Sigmoid colon (tissue), 4 donors: Measurements from ENCODE around the gene CDKAL1.

Source experiments
- POLR2A ChIP-seq, 2 donors: fragments of 450-650 bp; IDR thresholded peaks; one replicate each; pipeline ENCODE4 v1.6.1; 2016; ENCODE audit warnings: antibody characterized with exemption in 2 of 2, mild to moderate bottlenecking in 2 of 2, moderate library complexity in 2 of 2
- POLR2AphosphoS5 ChIP-seq, 4 donors: sonication (generic); formaldehyde crosslinking; IDR thresholded peaks; one replicate each; pipeline ENCODE4 v1.6.1; 2017; ENCODE audit warnings: antibody characterized with exemption in 4 of 4
- TF ChIP-seq, protein P1 (sequence below), 4 experiments: fragments of 450-650 bp in 3 of 4; fragments of 200-600 bp in 1 of 4; IDR thresholded peaks; one replicate each; pipeline ENCODE4 v1.5.1; 2016 to 2019; ENCODE audit warnings: antibody characterized with exemption in 4 of 4, mild to moderate bottlenecking in 3 of 4, moderate library complexity in 2 of 4

DNA sequence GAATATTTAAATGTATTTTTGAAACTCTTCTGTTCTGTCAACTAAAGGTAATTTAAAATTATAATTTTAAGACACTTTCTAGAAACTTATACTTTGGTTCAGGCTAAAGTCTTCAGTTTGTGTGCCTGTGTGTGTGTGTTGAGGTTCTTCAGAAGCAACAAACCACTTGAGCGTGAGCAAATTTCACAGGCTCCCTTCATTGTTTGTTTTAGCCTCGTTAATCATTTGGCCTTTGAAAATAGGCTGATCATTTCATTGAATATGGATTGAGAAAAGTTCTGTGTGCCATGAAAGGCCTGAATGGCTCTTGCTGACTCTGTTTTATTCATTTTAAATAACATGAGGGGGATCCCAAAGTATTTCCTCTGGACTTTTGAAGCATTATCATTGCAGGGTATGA, 420.1 kb downstream of the CDKAL1 start:
- TF ChIP-seq POLR2A (IDR thresholded peaks at IDR 0.05) (no peak), POLR2AphosphoS5 (IDR thresholded peaks at IDR 0.05) (no peak)
- TF ChIP-seq, protein P1, sequence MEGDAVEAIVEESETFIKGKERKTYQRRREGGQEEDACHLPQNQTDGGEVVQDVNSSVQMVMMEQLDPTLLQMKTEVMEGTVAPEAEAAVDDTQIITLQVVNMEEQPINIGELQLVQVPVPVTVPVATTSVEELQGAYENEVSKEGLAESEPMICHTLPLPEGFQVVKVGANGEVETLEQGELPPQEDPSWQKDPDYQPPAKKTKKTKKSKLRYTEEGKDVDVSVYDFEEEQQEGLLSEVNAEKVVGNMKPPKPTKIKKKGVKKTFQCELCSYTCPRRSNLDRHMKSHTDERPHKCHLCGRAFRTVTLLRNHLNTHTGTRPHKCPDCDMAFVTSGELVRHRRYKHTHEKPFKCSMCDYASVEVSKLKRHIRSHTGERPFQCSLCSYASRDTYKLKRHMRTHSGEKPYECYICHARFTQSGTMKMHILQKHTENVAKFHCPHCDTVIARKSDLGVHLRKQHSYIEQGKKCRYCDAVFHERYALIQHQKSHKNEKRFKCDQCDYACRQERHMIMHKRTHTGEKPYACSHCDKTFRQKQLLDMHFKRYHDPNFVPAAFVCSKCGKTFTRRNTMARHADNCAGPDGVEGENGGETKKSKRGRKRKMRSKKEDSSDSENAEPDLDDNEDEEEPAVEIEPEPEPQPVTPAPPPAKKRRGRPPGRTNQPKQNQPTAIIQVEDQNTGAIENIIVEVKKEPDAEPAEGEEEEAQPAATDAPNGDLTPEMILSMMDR (IDR thresholded peaks at IDR 0.05) = no peak
